ENCODE data around the gene SKIC2.
A peak's percentile ranks its signal among the peaks of the same experiment; 100 is the strongest.

The SKIC2 gene

GRCh38 chr6:31945507-31946369 is 13.2 kb upstream of the SKIC2 start, which contains the start of gene CFB:
CFB (plus strand) TSS chr6:31946095; CDS start chr6:31946222, 127 bp downstream.
- no peak for DNase-seq

DNA sequence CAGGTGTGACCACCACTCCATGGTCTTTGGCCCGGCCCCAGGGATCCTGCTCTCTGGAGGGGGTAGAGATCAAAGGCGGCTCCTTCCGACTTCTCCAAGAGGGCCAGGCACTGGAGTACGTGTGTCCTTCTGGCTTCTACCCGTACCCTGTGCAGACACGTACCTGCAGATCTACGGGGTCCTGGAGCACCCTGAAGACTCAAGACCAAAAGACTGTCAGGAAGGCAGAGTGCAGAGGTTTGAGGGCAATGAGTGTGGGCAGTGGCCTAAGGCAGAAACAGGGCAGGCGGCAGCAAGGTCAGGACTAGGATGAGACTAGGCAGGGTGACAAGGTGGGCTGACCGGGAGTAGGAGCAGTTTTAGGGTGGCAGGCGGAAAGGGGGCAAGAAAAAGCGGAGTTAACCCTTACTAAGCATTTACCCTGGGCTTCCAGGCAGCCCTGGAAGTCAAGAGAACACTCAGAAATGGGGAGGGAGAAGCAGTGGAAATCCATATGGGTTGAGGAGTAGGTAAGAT is 12.5 kb upstream of the SKIC2 start:
- no peak for DNase-seq

DNA sequence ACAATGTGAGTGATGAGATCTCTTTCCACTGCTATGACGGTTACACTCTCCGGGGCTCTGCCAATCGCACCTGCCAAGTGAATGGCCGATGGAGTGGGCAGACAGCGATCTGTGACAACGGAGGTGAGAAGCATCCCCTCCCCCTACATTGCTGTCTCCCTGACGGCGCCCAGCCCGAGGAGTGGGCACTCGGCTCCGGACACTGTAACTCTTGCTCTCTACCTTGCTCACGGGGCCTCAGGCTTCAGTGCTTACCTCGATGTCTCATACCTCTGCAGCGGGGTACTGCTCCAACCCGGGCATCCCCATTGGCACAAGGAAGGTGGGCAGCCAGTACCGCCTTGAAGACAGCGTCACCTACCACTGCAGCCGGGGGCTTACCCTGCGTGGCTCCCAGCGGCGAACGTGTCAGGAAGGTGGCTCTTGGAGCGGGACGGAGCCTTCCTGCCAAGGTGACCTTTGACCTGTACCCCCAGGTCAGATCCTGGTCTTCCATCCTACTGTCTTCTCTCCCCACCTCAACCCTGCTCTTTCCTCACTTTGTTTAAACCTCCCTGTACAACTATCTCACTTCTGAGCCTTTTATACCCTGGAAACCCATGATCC is 11.8 kb upstream of the SKIC2 start:
- DNase-seq: no peak

- DNase-seq: no peak
Observed at GRCh38 chr6:31947864-31948263, 11.1 kb upstream of the SKIC2 start.

- DNase-seq: no peak
Observed at GRCh38 chr6:31948306-31948705, 10.7 kb upstream of the SKIC2 start.

- no peak for DNase-seq
Observed at GRCh38 chr6:31948753-31949413, 10.1 kb upstream of the SKIC2 start.

DNA sequence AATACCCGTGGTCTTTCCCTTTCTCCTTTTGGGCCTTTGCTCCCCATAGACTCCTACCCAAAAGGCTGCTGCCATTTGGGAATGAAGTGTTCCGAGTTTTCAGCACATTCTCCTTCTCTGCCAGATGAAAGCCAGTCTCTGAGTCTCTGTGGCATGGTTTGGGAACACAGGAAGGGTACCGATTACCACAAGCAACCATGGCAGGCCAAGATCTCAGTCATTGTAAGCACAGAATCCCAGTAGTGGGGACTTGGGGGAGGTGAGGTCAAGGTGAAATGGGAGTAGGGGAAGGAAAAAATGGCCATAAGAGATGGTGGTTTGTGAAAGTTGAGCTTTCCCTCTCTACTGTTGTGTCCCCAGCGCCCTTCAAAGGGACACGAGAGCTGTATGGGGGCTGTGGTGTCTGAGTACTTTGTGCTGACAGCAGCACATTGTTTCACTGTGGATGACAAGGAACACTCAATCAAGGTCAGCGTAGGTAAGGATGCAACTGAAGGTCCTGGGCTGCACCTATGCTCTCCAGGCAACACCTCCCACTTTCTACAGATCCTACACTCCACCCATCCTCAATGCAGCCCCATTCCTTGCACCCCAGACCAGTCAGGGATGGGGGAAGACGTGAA is 8.9 kb upstream of the SKIC2 start:
- DNase-seq: no peak

DNA sequence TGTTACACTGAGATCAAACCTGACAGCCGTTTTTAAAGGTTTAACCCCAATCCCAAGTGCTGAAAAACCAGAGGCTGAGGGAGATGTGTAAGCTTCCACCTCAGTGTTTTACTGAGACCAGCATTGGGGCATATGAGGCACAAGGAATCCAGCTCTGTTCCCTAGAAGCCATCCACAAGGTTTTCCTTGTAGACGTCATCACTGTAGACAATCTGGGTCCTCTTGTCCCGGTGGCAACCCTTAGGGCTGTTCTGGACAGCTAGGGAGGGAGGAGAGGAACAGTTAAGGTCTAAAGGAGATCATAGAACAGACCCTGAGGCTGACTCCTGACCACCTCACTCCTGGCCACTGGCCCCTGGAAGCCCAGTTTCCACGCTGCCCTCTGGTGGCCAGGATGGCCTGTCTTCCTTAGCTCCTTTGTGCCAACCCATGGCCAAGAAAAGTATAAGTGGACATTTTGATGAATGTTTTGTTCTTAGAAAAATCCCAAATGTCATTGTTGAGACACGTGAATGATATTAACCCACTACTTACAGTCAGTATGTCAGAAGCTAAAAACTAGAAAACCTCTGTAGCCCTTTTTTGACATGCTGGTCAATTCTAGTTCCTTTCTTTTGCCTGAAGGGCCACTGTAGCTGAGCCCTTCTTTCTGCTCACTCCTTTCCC is 6.7 kb upstream of the SKIC2 start:
- peak; percentile 46 for DNase-seq

GRCh38 chr6:31952890-31953289 is 6.1 kb upstream of the SKIC2 start:
- no peak for DNase-seq

- no peak for DNase-seq
Observed at GRCh38 chr6:31954511-31954910, 4.5 kb upstream of the SKIC2 start.

DNA sequence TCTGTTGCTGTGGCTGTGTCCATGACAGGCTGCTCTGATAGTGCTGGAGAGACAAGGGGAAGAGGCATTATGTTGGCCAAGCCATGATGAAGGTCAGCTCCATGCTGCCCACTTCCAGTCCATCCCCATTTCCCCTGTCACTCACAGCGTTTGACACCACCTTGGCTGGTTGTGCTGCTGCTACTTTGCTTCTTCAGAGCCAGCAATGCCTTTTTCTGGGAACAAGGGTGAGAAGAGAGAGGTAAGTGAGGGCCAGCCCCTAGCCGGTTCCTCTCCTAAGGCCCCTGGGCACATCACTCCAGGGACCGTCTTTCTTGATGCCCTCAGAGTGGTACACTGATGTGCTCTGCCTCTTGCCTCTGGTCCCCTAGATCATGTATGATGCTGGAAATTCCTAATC is 2.2 kb upstream of the SKIC2 start:
- DNase-seq: no peak

DNA sequence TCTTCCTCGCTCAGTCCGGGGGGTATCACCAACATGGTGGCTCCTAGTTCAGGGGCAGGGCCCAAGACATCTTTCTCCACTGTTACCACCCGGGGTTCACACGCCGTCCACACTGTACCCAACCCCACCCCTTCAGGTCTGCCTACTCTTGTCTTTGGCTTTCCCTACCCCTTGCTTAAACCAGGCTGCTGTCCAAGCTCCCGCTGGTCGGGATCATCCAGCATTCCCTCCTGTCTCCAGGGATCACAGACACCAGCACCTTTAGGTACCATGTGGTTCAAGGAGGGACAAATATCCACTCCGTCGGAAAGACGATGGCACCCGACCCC is 599 bp upstream of the SKIC2 start:
- DNase-seq: no peak

GRCh38 chr6:31961616-31962015 is 2.6 kb downstream of the SKIC2 start:
- no peak for DNase-seq

GRCh38 chr6:31963921-31964320 is 4.9 kb downstream of the SKIC2 start:
- DNase-seq: no peak

DNA sequence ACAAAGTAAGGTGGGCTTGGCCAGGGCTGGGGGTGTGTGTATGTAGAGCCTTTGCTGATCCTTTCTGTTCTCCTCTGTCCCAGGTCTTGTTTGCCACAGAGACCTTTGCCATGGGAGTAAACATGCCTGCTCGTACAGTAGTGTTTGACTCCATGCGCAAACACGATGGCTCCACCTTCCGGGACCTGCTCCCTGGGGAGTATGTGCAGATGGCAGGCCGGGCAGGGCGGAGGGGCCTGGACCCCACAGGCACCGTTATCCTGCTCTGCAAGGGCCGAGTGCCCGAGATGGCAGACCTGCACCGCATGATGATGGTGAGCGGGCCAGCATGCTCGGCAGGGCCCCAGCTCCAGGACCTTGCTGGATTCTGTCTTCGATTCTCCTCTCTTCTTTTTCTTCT is 6.7 kb downstream of the SKIC2 start:
- DNase-seq: no peak

DNA sequence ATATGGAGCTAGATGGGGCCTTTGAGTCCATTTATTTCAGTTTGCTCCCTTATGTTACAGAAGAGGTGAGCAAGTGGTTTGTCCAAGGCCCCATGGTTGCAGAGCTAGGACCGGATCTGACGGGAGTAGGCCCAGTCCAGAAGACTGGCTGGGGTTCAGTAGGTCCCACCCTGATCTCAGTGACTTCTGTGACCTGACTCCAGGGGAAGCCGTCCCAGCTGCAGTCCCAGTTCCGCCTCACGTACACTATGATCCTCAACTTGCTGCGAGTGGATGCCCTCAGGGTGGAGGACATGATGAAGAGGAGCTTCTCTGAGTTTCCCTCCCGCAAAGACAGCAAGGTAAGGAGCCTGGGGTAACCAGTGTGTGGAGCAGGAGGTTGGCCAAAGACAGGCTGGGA is 7.5 kb downstream of the SKIC2 start:
- no peak for DNase-seq

GRCh38 chr6:31966997-31967925 is 8.3 kb downstream of the SKIC2 start:
- DNase-seq: no peak

DNA sequence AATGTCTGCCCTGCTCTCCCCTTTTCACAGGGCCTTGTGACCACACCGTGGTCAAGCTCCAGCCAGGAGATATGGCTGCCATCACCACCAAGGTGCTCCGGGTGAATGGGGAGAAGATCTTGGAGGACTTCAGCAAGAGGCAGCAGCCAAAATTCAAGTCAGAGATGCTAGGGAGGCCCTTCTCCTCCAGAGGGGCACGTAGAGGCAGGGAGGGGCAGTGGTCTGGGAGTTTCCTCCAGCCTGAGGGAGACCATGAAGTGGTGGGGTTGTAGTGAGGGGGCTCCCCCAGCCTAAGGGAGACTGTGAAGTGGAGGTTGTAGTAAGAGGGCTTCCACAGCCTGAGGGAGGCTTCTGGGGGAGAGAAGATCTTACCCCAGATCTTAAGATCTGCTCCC is 8.9 kb downstream of the SKIC2 start:
- DNase-seq: no peak

DNA sequence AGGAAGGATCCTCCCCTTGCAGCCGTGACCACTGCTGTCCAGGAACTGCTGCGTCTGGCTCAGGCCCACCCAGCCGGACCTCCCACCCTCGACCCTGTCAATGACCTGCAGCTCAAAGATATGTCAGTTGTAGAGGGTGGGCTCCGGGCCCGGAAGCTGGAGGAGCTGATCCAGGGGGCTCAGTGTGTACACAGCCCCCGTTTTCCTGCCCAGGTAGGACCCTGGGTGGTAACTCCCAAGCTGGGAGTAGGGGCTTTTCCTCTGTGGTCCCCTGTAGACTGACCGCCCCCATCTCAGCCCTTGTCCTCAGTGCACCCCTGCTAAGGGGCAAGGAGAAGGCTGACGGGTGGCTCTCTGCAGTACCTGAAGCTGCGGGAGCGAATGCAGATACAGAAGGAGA is 9.4 kb downstream of the SKIC2 start:
- no peak for DNase-seq

- no peak for DNase-seq
Observed at GRCh38 chr6:31968791-31969711, 10.1 kb downstream of the SKIC2 start.

All from NCI-H345 (cell line).